ENCODE data around the gene TFDP1. TPM values are rescaled to one million over a fixed set of nuclear protein-coding genes. Genes with fewer than 3 reads are reported as not detected.

TFDP1 gene
- total and polyA plus RNA-seq, 2 of the 4 experiments (the other 2 are of a cell fraction) = 59.3 to 97.0 TPM

DNA sequence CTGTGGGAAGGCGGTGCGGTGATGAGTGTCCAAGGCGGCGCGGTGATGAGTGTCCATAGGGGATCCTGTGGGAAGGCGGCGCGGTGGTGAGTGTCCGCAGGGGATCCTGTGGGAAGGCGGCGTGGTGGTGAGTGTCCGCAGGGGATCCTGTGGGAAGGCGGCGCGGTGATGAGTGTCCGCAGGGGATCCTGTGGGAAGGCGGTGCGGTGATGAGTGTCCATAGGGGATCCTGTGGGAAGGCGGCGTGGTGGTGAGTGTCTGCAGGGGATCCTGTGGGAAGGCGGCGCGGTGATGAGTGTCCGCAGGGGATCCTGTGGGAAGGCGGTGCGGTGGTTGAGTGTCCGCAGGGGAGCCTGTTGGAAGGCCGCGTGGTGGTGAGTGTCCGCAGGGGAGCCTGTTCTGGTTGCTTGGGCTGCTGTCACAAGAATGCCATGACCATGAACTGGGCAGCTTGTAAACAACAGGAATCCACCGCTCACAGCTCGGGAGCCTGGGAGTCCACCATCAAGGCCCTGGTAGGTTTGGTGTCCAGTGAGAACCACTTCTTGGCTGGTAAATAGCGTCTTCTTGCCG is 21.4 kb downstream of the TFDP1 start:
- Histone ChIP-seq H4K8ac (ENCODE audit: low read depth in 2 of 2, low read length in 2 of 2) (no peak overlapping the region), H2BK5ac (ENCODE audit: low read depth, low read length, poor library complexity, severe bottlenecking) (no peak overlapping the region), H4K20me1 (ENCODE audit: insufficient read depth, low read length) (peaks cover 94% of the 10 kb centered on the region), H3K4me2 (ENCODE audit: low read depth, low read length) (no peak overlapping the region), H4K5ac (ENCODE audit: low read depth, low read length) (no peak overlapping the region), H3K56ac (ENCODE audit: extremely low read depth, insufficient read depth, low read length) (no peak overlapping the region), H3K18ac (ENCODE audit: low read depth, low read length) (no peak overlapping the region), H4K91ac (ENCODE audit: insufficient read depth, low read depth, low read length) (no peak overlapping the region), H3K9me3 (ENCODE audit: control insufficient read depth, insufficient read depth, low read length) (no peaks in the 10 kb centered on the region), H2BK120ac (ENCODE audit: low read depth, low read length) (no peak overlapping the region), H2BK20ac (ENCODE audit: low read depth, low read length) (no peak overlapping the region), H3K36me3 (ENCODE audit: control insufficient read depth, insufficient read depth, low read length) (peaks cover 16% of the 10 kb centered on the region), H3K9me1 (ENCODE audit: insufficient read depth, low read length) (peaks cover 17% of the 10 kb centered on the region), H3K27me3 (ENCODE audit: control insufficient read depth, insufficient read depth, low read length) (no peaks in the 10 kb centered on the region), H3K23ac (ENCODE audit: low read depth, low read length) (no peak overlapping the region), H3K27ac (ENCODE audit: insufficient read depth, low read length) (no peak overlapping the region), H2BK15ac (ENCODE audit: low read depth, low read length) (no peak overlapping the region), H2AK5ac (ENCODE audit: low read depth, low read length) (no peak overlapping the region), H2AFZ (replicated peaks; ENCODE audit: low read length, poor library complexity) (no peak overlapping the region), H3K14ac (replicated peaks; ENCODE audit: low read depth, low read length) (no peak overlapping the region), H3K4ac (ENCODE audit: low read depth, low read length) (no peak overlapping the region), H3K79me1 (ENCODE audit: low read depth in 1 of 2, low read length in 2 of 2) (peaks cover 23 to 83% of the 10 kb centered on the region in 2 experiments), H2AK9ac (replicated peaks; ENCODE audit: low read depth, low read length, poor library complexity) (no peak overlapping the region), H3K9ac (ENCODE audit: low read depth, low read length) (no peak overlapping the region), H3K4me3 (ENCODE audit: insufficient read depth, low read depth, low read length) (no peak overlapping the region), H3K4me1 (ENCODE audit: control insufficient read depth, insufficient read depth, low read length) (no peaks in the 10 kb centered on the region)
- no TSS peak for BruUV-seq (replicated peaks)
- dilution Hi-C loops (cut with HindIII; ENCODE audit: low sequenced_read_pairs, unreplicated experiment) = no loop called here
- ChIA-PET POLR2A (ENCODE audit: unreplicated experiment) (no interaction called here), CTCF (no interaction called here)
- DNase-seq = no peak
- no peak for ATAC-seq (ENCODE audit: low read depth)
- in situ Hi-C loops (cut with MboI; ENCODE audit: low sequenced_read_pairs) = no loop called here
- 98% methylated on average over 15 of the region's 34 CpGs; no CpG with 5 or more reads in 1 of the 2 experiments for WGBS, 2 experiments (ENCODE audit: extremely low coverage in 2 of 2, insufficient read length in 1 of 2)
- no peak for TF ChIP-seq RFX5 (IDR thresholded peaks at IDR 0.05; ENCODE audit: low read depth, low read length)
- intact Hi-C loops (cut with micrococcal nuclease) = no loop called here
